ENCODE measurements around the gene IL26.

- TF ChIP-seq BHLHE40 (IDR thresholded peaks at IDR 0.05; ENCODE audit: low read depth, low read length) (no peak), RCOR1 (IDR thresholded peaks at IDR 0.05; ENCODE audit: insufficient replicate concordance, low read length) (no peak), SMC3 (IDR thresholded peaks at IDR 0.05; ENCODE audit: low read depth, low read length) (no peak), CHD1 (IDR thresholded peaks at IDR 0.05; ENCODE audit: low read depth, low read length) (no peak), POLR2A (IDR thresholded peaks at IDR 0.05; ENCODE audit: low read depth, low read length) (no peak), RFX5 (IDR thresholded peaks at IDR 0.05; ENCODE audit: low read depth, low read length) (no peak), MAZ (IDR thresholded peaks at IDR 0.05; ENCODE audit: borderline replicate concordance, low read depth, low read length) (no peak), MAFK (IDR thresholded peaks at IDR 0.05; ENCODE audit: low read depth, low read length) (no peak), MXI1 (IDR thresholded peaks at IDR 0.05; ENCODE audit: borderline replicate concordance, low read depth, low read length) (no peak), FOS (IDR thresholded peaks at IDR 0.05; ENCODE audit: low read depth, low read length) (no peak)
- TF ChIP-seq, protein P1, sequence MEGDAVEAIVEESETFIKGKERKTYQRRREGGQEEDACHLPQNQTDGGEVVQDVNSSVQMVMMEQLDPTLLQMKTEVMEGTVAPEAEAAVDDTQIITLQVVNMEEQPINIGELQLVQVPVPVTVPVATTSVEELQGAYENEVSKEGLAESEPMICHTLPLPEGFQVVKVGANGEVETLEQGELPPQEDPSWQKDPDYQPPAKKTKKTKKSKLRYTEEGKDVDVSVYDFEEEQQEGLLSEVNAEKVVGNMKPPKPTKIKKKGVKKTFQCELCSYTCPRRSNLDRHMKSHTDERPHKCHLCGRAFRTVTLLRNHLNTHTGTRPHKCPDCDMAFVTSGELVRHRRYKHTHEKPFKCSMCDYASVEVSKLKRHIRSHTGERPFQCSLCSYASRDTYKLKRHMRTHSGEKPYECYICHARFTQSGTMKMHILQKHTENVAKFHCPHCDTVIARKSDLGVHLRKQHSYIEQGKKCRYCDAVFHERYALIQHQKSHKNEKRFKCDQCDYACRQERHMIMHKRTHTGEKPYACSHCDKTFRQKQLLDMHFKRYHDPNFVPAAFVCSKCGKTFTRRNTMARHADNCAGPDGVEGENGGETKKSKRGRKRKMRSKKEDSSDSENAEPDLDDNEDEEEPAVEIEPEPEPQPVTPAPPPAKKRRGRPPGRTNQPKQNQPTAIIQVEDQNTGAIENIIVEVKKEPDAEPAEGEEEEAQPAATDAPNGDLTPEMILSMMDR (conservative IDR thresholded peaks at IDR 0.05; ENCODE audit: low read depth, low read length), result no peak
- TF ChIP-seq, protein P2, sequence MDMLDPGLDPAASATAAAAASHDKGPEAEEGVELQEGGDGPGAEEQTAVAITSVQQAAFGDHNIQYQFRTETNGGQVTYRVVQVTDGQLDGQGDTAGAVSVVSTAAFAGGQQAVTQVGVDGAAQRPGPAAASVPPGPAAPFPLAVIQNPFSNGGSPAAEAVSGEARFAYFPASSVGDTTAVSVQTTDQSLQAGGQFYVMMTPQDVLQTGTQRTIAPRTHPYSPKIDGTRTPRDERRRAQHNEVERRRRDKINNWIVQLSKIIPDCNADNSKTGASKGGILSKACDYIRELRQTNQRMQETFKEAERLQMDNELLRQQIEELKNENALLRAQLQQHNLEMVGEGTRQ (IDR thresholded peaks at IDR 0.05; ENCODE audit: low read depth, low read length), result no peak
- TF ChIP-seq, protein P3, sequence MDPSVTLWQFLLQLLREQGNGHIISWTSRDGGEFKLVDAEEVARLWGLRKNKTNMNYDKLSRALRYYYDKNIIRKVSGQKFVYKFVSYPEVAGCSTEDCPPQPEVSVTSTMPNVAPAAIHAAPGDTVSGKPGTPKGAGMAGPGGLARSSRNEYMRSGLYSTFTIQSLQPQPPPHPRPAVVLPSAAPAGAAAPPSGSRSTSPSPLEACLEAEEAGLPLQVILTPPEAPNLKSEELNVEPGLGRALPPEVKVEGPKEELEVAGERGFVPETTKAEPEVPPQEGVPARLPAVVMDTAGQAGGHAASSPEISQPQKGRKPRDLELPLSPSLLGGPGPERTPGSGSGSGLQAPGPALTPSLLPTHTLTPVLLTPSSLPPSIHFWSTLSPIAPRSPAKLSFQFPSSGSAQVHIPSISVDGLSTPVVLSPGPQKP (IDR thresholded peaks at IDR 0.05; ENCODE audit: borderline replicate concordance, low read depth, low read length), result no peak
Measured at GRCh38 chr12:68235576-68235975, 10.0 kb upstream of the IL26 start.
